Activated CD4-positive, alpha-beta T cell treated with anti-CD3 and anti-CD28 coated beads, Interleukin-2, amount 50 U/mL, for 24 hours (primary cell): ENCODE measurements around the gene CFAP77.

ENCODE experiments used
- DNase-seq, 2 donors: peaks; one replicate each; pipeline ENCODE4 v3.0.0-alpha.2; 2020; ENCODE audit warnings: low read depth in 1 of 2, low spot score in 1 of 2

Gene CFAP77

DNA sequence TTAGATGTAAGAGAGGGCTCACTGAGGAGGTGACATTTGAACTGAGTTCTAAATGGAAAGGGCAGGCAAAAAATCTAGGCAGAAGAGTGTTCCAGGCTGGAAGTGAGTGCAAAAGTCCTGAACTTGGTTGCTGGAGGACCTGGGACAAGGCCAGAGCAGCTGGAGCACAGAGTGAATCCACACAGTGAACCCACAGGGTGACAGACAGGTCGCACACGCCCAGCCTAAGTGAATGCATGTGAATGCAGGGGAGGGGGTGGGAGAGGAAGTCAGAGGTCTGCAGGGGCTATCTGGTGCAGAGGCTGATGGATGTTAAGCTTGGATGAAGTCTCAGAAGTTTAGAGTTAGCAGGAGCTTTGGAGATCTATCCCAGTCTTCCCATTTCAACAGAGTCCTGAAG is 2.8 kb upstream of the CFAP77 start:
- DNase-seq, result no peak

- no peak for DNase-seq
Observed at GRCh38 chr9:132408521-132408920, 1.5 kb upstream of the CFAP77 start.

DNA sequence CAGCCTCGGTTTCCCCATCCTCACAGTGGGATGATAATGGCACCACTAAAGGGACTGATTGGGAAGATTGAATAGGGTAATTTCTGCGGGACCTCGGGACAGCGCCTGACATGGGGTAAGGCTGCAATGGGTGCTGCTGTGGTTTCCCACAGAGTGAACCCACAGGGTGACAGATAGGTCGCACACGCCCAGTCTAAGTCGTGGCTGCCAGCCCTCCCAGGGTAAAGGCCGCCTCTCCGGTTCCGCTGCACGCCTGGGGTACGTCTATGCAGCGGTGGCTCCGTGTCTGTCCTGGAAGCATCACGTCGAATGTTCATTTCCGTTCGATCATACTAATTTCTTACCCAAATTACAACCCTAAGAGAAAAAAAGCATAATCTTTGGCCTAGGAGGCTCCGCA is 631 bp downstream of the CFAP77 start:
- DNase-seq, result no peak

- peak; percentile 50 to 51 for DNase-seq
Observed at GRCh38 chr9:132411091-132411508, 1.1 kb downstream of the CFAP77 start.

DNA sequence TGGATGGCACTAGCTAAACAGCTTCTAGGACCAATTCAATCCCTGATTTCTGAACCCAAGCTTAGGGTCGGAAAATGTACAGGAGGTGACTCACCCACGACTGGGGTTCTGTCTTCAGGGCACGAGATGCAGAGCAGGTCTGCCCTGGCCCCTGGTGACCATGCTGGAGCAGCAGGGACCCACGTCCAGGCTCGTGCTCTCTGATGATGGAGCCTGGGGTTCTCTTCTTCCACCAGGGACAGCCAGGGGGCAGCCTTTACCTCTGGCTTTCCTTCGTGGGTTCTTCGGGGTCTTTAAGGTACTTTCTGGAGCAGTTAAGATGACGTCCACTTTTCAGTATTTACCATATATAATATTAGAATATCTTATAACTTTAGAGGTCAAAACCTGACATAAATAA is 2.1 kb downstream of the CFAP77 start:
- no peak for DNase-seq

- DNase-seq, result no peak
Observed at GRCh38 chr9:132413926-132414325, 3.9 kb downstream of the CFAP77 start.

DNA sequence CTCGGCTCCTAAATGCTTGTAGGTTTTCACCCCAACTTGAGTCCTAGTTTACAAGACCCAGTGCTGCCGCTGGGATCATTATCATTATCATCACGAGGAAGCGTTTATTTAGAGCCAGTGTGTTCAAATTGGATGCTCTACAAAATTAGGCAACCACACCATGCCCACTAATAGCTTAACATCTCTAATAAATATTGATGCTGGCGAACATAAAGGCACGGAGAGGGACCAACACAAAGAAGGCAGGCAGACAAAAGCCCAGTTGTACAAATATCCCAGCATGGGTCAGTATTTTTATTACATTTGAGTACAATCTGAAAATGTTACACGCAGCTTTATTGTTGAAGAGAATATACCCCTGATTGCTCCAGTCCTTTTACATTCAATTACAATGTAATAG is 4.7 kb downstream of the CFAP77 start:
- no peak for DNase-seq

DNA sequence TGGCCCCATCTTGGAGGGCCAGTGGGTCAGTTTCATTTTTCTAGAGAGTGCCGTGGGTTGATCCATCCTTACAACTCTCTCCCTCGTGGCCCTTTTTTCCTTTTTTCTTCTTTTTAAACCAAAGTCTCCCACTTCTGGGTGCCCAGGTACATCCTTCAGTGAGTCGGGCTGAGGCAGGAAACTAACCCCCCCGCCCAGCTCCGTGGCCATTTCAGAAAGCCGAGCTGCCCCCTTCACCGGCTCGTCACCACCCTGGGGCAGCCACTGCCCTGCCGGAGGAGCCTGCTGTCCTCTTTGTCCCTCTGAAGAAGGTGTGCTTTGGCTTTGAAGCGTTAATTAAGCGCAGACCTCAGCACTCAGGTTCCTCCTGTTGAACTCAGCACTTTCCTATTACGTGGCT is 5.2 kb downstream of the CFAP77 start:
- DNase-seq, result no peak

DNA sequence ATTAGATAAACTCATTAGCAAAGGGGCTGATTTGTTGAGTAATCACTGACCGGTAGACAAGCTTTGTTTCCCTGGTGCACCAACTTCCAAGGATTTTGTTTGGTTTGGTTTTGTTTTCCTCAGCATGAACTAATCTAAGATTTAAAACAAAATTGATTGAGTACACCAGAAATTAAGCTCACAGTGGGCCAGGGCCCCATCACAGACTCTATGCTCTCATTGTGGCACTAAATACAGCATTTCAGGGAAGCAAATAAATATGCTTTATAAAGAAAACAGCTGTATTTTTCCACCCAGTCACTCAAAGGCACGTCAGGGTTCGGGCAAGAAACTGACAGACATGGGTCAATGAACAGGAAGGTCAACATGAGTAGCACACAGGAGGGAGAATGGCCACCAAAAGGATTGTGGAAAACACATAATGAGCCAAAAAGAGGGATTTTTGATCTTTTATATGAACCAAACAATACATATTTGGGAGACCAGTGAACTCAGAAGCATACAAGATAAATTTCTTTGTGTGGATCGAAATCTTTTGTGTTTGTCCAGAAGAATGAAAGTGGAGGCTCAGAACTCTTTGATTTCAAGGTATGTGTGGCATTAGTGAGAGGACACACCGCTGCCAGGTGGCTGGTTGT is 8.8 kb downstream of the CFAP77 start:
- DNase-seq, result no peak

GRCh38 chr9:132422574-132422973 is 12.6 kb downstream of the CFAP77 start:
- DNase-seq, result no peak

- DNase-seq, result no peak
Observed at GRCh38 chr9:132423503-132423902, 13.5 kb downstream of the CFAP77 start.

DNA sequence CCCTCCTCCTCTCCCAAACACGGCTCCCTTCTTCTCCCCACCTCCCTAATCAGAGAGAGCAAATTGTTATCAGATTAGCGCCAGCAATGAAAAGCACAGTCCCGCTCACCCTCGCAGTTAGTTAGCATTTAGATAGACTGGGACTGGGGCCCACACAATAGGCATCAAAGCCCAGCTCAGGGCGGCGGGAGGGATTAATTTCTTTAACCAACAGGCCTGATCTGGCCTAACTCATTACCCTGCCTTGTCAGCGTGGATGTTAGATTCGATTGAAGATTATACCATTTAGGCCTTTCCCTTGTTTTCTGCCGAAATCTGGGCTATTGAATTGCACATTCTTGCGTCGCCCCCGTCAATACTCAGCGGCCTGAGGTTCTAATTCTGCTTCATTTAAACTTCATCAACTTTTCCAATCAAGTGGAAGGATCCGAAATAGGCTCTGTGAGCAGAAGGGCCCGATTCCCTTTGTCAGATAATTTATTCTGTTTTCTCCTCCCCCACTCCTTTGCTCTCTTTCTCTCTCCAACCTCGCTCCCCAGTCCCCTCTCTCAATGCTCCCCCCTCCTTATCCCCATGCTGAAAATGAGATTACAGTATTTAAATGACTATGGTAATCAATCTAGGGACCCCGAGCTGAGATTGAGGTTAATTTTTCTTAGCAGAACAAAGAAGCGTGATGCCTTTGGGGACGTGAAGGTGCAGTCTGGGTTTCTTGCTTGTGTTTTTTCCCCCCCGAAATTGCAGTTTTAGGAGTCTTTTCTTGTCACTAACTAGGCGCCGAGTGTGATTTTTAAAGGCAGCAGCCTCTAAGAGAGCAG is 15.1 kb downstream of the CFAP77 start:
- DNase-seq, result no peak

DNA sequence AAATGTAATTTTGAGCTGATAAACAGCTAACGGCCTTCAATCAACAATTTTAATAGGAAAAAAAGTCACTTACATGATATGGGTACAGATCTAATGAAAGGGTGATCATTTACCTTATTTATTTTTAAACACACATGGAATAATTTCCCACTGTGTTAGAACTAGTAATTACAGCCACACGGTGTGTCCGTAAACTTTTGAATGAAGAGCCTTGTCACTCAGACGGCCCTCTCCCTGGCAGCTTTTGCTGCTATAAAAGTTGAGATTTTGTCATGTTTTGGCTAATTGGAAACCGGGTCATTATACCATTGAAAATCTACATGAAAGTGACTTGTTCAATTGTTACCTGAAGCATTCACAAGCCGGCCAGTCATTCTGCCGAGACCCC is 15.7 kb downstream of the CFAP77 start:
- no peak for DNase-seq

- DNase-seq, result no peak
Observed at GRCh38 chr9:132426639-132427414, 16.8 kb downstream of the CFAP77 start.

DNA sequence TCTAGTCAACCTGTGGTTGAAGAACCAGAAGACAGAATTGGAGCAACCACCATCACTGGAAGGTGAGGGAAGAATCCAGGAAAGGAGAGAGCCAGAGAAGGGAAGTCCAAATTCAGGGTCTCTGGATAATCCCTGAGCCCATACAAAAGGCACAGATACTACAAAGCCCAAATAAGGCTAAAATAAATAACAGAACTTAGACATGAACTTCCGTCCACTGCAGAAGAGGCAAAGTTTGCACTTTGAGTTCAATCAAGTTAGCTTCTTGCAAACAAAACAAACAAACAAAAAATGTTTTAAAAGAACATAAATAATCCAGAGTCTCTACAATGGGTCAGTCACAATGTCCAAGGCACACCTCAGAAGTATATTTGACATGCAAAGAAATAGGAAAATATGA is 21.0 kb downstream of the CFAP77 start:
- DNase-seq, result no peak

GRCh38 chr9:132434881-132435280 is 24.9 kb downstream of the CFAP77 start:
- no peak for DNase-seq

DNA sequence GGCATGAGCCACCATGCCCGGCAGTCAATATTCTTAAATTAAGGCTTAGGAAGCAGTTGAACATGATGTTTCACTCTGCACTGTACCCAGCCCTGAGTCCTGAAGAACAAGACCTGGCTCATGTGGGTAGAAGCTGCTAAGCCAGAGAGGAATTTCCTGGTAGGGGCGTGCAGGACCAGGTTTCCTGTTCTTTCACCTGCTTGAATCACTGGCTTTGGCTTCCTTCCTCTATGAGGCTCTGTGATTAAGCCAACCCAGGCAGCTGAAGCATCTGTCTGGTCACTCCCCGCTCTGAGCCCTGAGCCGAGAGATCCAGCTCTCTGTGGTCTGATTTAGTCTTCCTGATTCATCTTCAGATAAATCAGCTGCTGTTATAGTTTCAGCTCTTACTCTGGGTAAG is 29.1 kb downstream of the CFAP77 start:
- no peak for DNase-seq

- DNase-seq, result no peak
Observed at GRCh38 chr9:132440735-132441134, 30.7 kb downstream of the CFAP77 start.

GRCh38 chr9:132441404-132441803 is 31.4 kb downstream of the CFAP77 start:
- DNase-seq, result no peak

- DNase-seq, result no peak
Observed at GRCh38 chr9:132443951-132444607, 34.1 kb downstream of the CFAP77 start.

- no peak for DNase-seq
Observed at GRCh38 chr9:132446887-132447286, 36.9 kb downstream of the CFAP77 start.

- no peak for DNase-seq
Observed at GRCh38 chr9:132447346-132447745, 37.3 kb downstream of the CFAP77 start.
